Liver (tissue), 9 donors: Measurements from ENCODE around the gene PAPPA2. TPM values are rescaled to one million over a fixed set of nuclear protein-coding genes. Genes with fewer than 3 reads are reported as not detected.

Experiments used
- DNase-seq: peaks from one replicate; pipeline ENCODE4 v3.0.0-alpha.2; 2017; ENCODE audit warnings: low spot score
- H3K27ac ChIP-seq, 2 donors: one replicate each; pipeline ENCODE4 v1.7.0; 2013; ENCODE audit warnings: inconsistent platforms in 2 of 2, low read length in 2 of 2, control low read depth in 1 of 2, low read depth in 1 of 2, mild to moderate bottlenecking in 1 of 2
- H3K27me3 ChIP-seq, 4 donors: one replicate each; pipeline versions ENCODE4 v1.6.1 to v1.7.0; 2013; ENCODE audit warnings: low read length in 3 of 4, inconsistent platforms in 1 of 4, mild to moderate bottlenecking in 1 of 4, moderate library complexity in 1 of 4; ENCODE audit not compliant: control insufficient read depth in 4 of 4, insufficient read depth in 4 of 4
- H3K36me3 ChIP-seq, 4 donors: one replicate each; pipeline versions ENCODE4 v1.6.1 to v1.7.0; 2013; ENCODE audit warnings: low read length in 3 of 4, mild to moderate bottlenecking in 3 of 4, low read depth in 1 of 4, moderate library complexity in 1 of 4; ENCODE audit not compliant: control insufficient read depth in 4 of 4, insufficient read depth in 3 of 4
- H3K4me1 ChIP-seq, 4 donors: one replicate each; pipeline versions ENCODE4 v1.6.1 to v1.7.0; 2013; ENCODE audit warnings: low read length in 3 of 4, mild to moderate bottlenecking in 3 of 4, moderate library complexity in 1 of 4; ENCODE audit not compliant: control insufficient read depth in 4 of 4, insufficient read depth in 4 of 4
- H3K4me3 ChIP-seq, 3 donors: one replicate each; pipeline versions ENCODE4 v1.6.1 to v1.7.0; 2013; ENCODE audit warnings: low read length in 3 of 3, control low read depth in 1 of 3, low read depth in 1 of 3, mild to moderate bottlenecking in 1 of 3
- H3K9ac ChIP-seq, 2 donors: one replicate each; pipeline ENCODE4 v1.7.0; 2013; ENCODE audit warnings: low read length in 2 of 2, mild to moderate bottlenecking in 2 of 2, moderate library complexity in 2 of 2, control low read depth in 1 of 2, low read depth in 1 of 2
- H3K9me3 ChIP-seq, 4 donors: one replicate each; pipeline versions ENCODE4 v1.6.1 to v1.7.0; 2013; ENCODE audit warnings: low read length in 3 of 4; ENCODE audit not compliant: control insufficient read depth in 4 of 4
- CTCF ChIP-seq: fragments of 150-350 bp; IDR thresholded peaks from 2 replicates; pipeline ENCODE4 v1.5.1; 2017; ENCODE audit warnings: improper control_type of control experiment, low read depth, low read length; ENCODE audit not compliant: missing input control
- EGR1 ChIP-seq, 2 donors: IDR thresholded peaks; 2 replicates each; pipeline ENCODE4 v1.6.1; 2016 to 2018; ENCODE audit warnings: antibody characterized with exemption in 2 of 2, low read depth in 2 of 2
- FOXA1 ChIP-seq: IDR thresholded peaks from 2 replicates; pipeline ENCODE4 v1.6.1; 2016; ENCODE audit warnings: antibody characterized with exemption
- FOXA2 ChIP-seq: IDR thresholded peaks from 2 replicates; pipeline ENCODE4 v1.6.1; 2016; ENCODE audit warnings: antibody characterized with exemption
- GABPA ChIP-seq, 2 donors: IDR thresholded peaks in 1 of 2; conservative IDR thresholded peaks in 1 of 2; 2 replicates each; pipeline ENCODE4 v1.6.1; 2016; ENCODE audit warnings: antibody characterized with exemption in 2 of 2, mild to moderate bottlenecking in 1 of 2, moderate library complexity in 1 of 2
- HNF4A ChIP-seq, 2 donors: conservative IDR thresholded peaks; 2 replicates each; pipeline ENCODE4 v1.6.1; 2016; ENCODE audit warnings: antibody characterized with exemption in 2 of 2, mild to moderate bottlenecking in 2 of 2
- HNF4G ChIP-seq: IDR thresholded peaks from 2 replicates; pipeline ENCODE4 v1.6.1; 2016; ENCODE audit warnings: antibody characterized with exemption
- JUND ChIP-seq, 2 donors: IDR thresholded peaks; 2 replicates each; pipeline ENCODE4 v1.6.1; 2016; ENCODE audit warnings: antibody characterized with exemption in 2 of 2
- MAX ChIP-seq: IDR thresholded peaks from 2 replicates; pipeline ENCODE4 v1.6.1; 2016; ENCODE audit warnings: antibody characterized with exemption
- NR2F2 ChIP-seq: IDR thresholded peaks from 2 replicates; pipeline ENCODE4 v1.6.1; 2016; ENCODE audit warnings: antibody characterized with exemption
- RAD21 ChIP-seq, 2 donors: IDR thresholded peaks; 2 replicates each; pipeline ENCODE4 v1.6.1; 2016; ENCODE audit warnings: antibody characterized with exemption in 2 of 2, mild to moderate bottlenecking in 2 of 2
- REST ChIP-seq: IDR thresholded peaks from 2 replicates; pipeline ENCODE4 v1.6.1; 2016; ENCODE audit warnings: antibody characterized with exemption, mild to moderate bottlenecking
- RXRA ChIP-seq, 2 donors: IDR thresholded peaks; 2 replicates each; pipeline ENCODE4 v1.6.1; 2017 to 2018; ENCODE audit warnings: antibody characterized with exemption in 2 of 2, mild to moderate bottlenecking in 1 of 2
- SP1 ChIP-seq: IDR thresholded peaks from 2 replicates; pipeline ENCODE4 v1.6.1; 2018; ENCODE audit warnings: antibody characterized with exemption, mild to moderate bottlenecking
- TAF1 ChIP-seq: conservative IDR thresholded peaks from 2 replicates; pipeline ENCODE4 v1.6.1; 2016; ENCODE audit warnings: antibody characterized with exemption, mild to moderate bottlenecking
- YY1 ChIP-seq: IDR thresholded peaks from 2 replicates; pipeline ENCODE4 v1.6.1; 2016; ENCODE audit warnings: antibody characterized with exemption, mild to moderate bottlenecking
- ZBTB33 ChIP-seq: IDR thresholded peaks from 2 replicates; pipeline ENCODE4 v1.6.1; 2016; ENCODE audit warnings: antibody characterized with exemption
- WGBS: extraction: QIAGEN DNeasy Blood & Tissue Kit; methylation state at CpG from one replicate; pipeline ENCODE4 v1.1.7; 2013; 5-methylcytosine and 5-hydroxymethylcytosine counted together
- polyA plus RNA-seq, 2 donors: library from polyadenylated mRNA; stranded (reverse) in 1 of 2; unstranded in 1 of 2; fragments of 200-250 nt in 1 of 2; fragments of >200 nt in 1 of 2; fragmentation: Nextera tagmentation in 1 of 2; extraction: Ambion mirVana in 1 of 2; gene quantifications; one replicate each; pipeline versions ENCODE4 v1.2.1 to v1.2.3, GENCODE V29; 2013 to 2015
- total RNA-seq, 2 donors: library from RNA; depleted of rRNA; stranded (reverse); fragments of >200 nt; gene quantifications; one replicate each; pipeline ENCODE4 v1.2.3, GENCODE V29; 2014
- donor health status: healthy.
- donor health status: healthy.
- donor health status: healthy.
- donor health status: healthy.
- donor health status: healthy.

Gene PAPPA2
- total and polyA plus RNA-seq, 4 donors: 0.19 to 27.2 (median 13.4) TPM

- Histone ChIP-seq H3K27ac (no peak overlapping the region), H3K9ac (no peak overlapping the region), H3K36me3 (no peaks in the 10 kb centered on the region), H3K4me3 (no peak overlapping the region), H3K27me3 (no peaks in the 10 kb centered on the region), H3K4me1 (peaks cover 0 to 8% (median 3%) of the 10 kb centered on the region in 4 donors), H3K9me3 (peaks cover 4 to 14% (median 10%) of the 10 kb centered on the region in 4 donors)
- TF ChIP-seq HNF4A (conservative IDR thresholded peaks at IDR 0.05): peak; percentile 54 to 67
- no peak for TF ChIP-seq HNF4G
- TF ChIP-seq YY1: peak; percentile 53
- no peak for TF ChIP-seq FOXA1
- no peak for TF ChIP-seq FOXA2
- no peak for TF ChIP-seq RAD21 (IDR thresholded peaks at IDR 0.05)
- TF ChIP-seq ZBTB33: no peak
- no peak for TF ChIP-seq CTCF
- no peak for TF ChIP-seq REST
- TF ChIP-seq SP1: peak; percentile 33
- peak in 1 of 2 donors; percentile 23 for TF ChIP-seq RXRA (IDR thresholded peaks at IDR 0.05)
- no peak for TF ChIP-seq TAF1
- no peak for TF ChIP-seq MAX
- 34% methylated on average over 1 of the region's 1 CpG for WGBS
- DNase-seq: no peak
Observed at GRCh38 chr1:176546825-176547224, 83.8 kb downstream of the PAPPA2 start.

- no peak for DNase-seq
- no peaks in the 10 kb centered on the region for H3K27me3 ChIP-seq
- H3K27ac ChIP-seq: no peak overlapping the region
- no peak overlapping the region for H3K9ac ChIP-seq
- no peaks in the 10 kb centered on the region for H3K36me3 ChIP-seq
- peaks cover 0 to 12% (median 3%) of the 10 kb centered on the region in 4 donors for H3K4me1 ChIP-seq
- 82% methylated on average over 6 of the region's 6 CpGs for WGBS
- H3K4me3 ChIP-seq: no peak overlapping the region
- H3K9me3 ChIP-seq: no peaks in the 10 kb centered on the region
- TF ChIP-seq HNF4A (conservative IDR thresholded peaks at IDR 0.05) (no peak), HNF4G (no peak), RAD21 (IDR thresholded peaks at IDR 0.05) (no peak), FOXA1 (no peak), SP1 (no peak), JUND (IDR thresholded peaks at IDR 0.05) (no peak), ZBTB33 (no peak), MAX (no peak), RXRA (IDR thresholded peaks at IDR 0.05) (no peak), GABPA (IDR thresholded peaks at IDR 0.05 in 1 of 2, conservative IDR thresholded peaks at IDR 0.05 in 1 of 2) (no peak), NR2F2 (no peak), CTCF (no peak), FOXA2 (no peak), EGR1 (IDR thresholded peaks at IDR 0.05; ENCODE audit: low read depth in 2 of 2) (no peak), YY1 (no peak)
Observed at GRCh38 chr1:176551146-176551545, 88.2 kb downstream of the PAPPA2 start.
